ENCODE data around the gene PLXNA1. TPM values are rescaled to one million over a fixed set of nuclear protein-coding genes. Genes with fewer than 3 reads are reported as not detected.
A peak's percentile ranks its signal among the peaks of the same experiment; 100 is the strongest.

PLXNA1 gene
- total and polyA plus RNA-seq, 2 of the 8 experiments (the other 6 are each of a cell fraction or from before 2014, with no cell fraction given), result 47.5 to 54.9 TPM

GRCh38 chr3:126998728-126999127, 15.8 kb downstream of the PLXNA1 start:
- peaks cover 15 to 46% of the 10 kb centered on the region in 2 experiments for H4K20me1 ChIP-seq (replicated peaks in 1 of 2; ENCODE audit: control insufficient read depth in 1 of 2, insufficient read depth in 2 of 2, low read length in 2 of 2)
- DNase-seq (ENCODE audit: low read depth in 1 of 2, low spot score in 2 of 2) (no peak), FAIRE-seq (no peak)
- H3K9ac ChIP-seq (replicated peaks in 1 of 4; ENCODE audit: extremely low read depth in 1 of 4, low read depth in 3 of 4, low read length in 3 of 4), result no peak overlapping the region
- no peak overlapping the region for H2AFZ ChIP-seq (ENCODE audit: low read length)
- peaks cover 0 to 20% (median 14%) of the 10 kb centered on the region in 4 experiments; a peak in 6 of 7 replicates for H3K4me1 ChIP-seq (replicated peaks in 1 of 4; ENCODE audit: control insufficient read depth in 3 of 4, insufficient read depth in 4 of 4, low read length in 3 of 4)
- no peak overlapping the region for H3K4me3 ChIP-seq (ENCODE audit: extremely low read depth in 1 of 4, insufficient read depth in 2 of 4, low read depth in 3 of 4, low read length in 4 of 4)
- H4K91ac ChIP-seq (replicated peaks; ENCODE audit: insufficient read length, low read length), result no peak overlapping the region
- no peaks in the 10 kb centered on the region for H3K23me2 ChIP-seq (ENCODE audit: low read depth, low read length)
- no peak overlapping the region for H4K5ac ChIP-seq (ENCODE audit: insufficient read length, low read depth, low read length)
- no peak overlapping the region for H2AK5ac ChIP-seq (ENCODE audit: low read depth, low read length)
- H3K27me3 ChIP-seq (replicated peaks in 1 of 4; ENCODE audit: control insufficient read depth in 3 of 4, extremely low read depth in 1 of 4, insufficient read depth in 3 of 4, low read length in 3 of 4), result no peaks in the 10 kb centered on the region
- ChIA-PET POLR2A (ENCODE audit: partially characterized antibody) (interaction anchor here (1.0 kb wide), 1 partner anchor 262 kb away, joined by 3 read pairs; no protein-coding TSS in a partner anchor), CTCF (ENCODE audit: partially characterized antibody) (interaction anchor here (0.8 to 1.7 kb wide), 5 partner anchors 13 to 344 kb away, joined by 3 to 6 read pairs (median 3); no protein-coding TSS in a partner anchor)
- H2BK12ac ChIP-seq (ENCODE audit: low read depth, low read length), result no peak overlapping the region
- no peaks in the 10 kb centered on the region for H3K36me3 ChIP-seq (ENCODE audit: control insufficient read depth in 2 of 4, insufficient read depth in 4 of 4, low read length in 3 of 4)
- H2BK20ac ChIP-seq (ENCODE audit: low read length), result no peak overlapping the region
- H3K9me3 ChIP-seq (ENCODE audit: insufficient read depth in 2 of 2, low read depth in 1 of 2, low read length in 1 of 2), result no peaks in the 10 kb centered on the region
- no peak overlapping the region for H2BK120ac ChIP-seq (replicated peaks; ENCODE audit: low read depth, low read length)
- no peak overlapping the region for H3K56ac ChIP-seq (replicated peaks; ENCODE audit: insufficient read length, low read depth, low read length)
- 0 out of 2 replicates have a peak overlapping the region, but pooled peaks have one; percentile 10 for H2BK5ac ChIP-seq (ENCODE audit: low read depth, low read length)
- H3K79me1 ChIP-seq (ENCODE audit: low read depth, low read length), result peaks cover 25% of the 10 kb centered on the region
- peaks cover 0 to 49% of the 10 kb centered on the region in 2 experiments; a peak in 2 of 4 replicates for H3K79me2 ChIP-seq (ENCODE audit: control insufficient read depth in 1 of 2, insufficient read depth in 2 of 2, low read length in 2 of 2)
- no peak overlapping the region for H3K4me2 ChIP-seq (ENCODE audit: insufficient read depth in 1 of 2, low read depth in 2 of 2, low read length in 2 of 2)
- no peak overlapping the region for H4K8ac ChIP-seq (ENCODE audit: extremely low read depth, insufficient read depth, low read length)
- WGBS, 2 experiments (ENCODE audit: extremely low coverage in 1 of 2, insufficient coverage in 1 of 2, insufficient read length in 1 of 2, insufficient replicate concordance in 2 of 2, low coverage in 1 of 2, low lambda C conversion rate in 2 of 2, missing lambda C conversion rate in 1 of 2), result 94% methylated on average over 3 of the region's 3 CpGs; no CpG with 5 or more reads in 1 of the 2 experiments
- H3K4ac ChIP-seq (replicated peaks; ENCODE audit: insufficient read length, low read depth, low read length), result no peak overlapping the region
- H3K23ac ChIP-seq (ENCODE audit: insufficient read length), result no peak overlapping the region
- H2BK15ac ChIP-seq (ENCODE audit: low read length), result no peak overlapping the region
- H3K14ac ChIP-seq (ENCODE audit: insufficient read length), result no peak overlapping the region
- no peak overlapping the region for H3K18ac ChIP-seq (ENCODE audit: extremely low read depth, low read length)
- no peak overlapping the region for H3K27ac ChIP-seq (ENCODE audit: low read depth, low read length)
- TF ChIP-seq ATF2 (IDR thresholded peaks at IDR 0.05; ENCODE audit: low read length) (no peak), CHD1 (IDR thresholded peaks at IDR 0.05; ENCODE audit: low read depth, low read length) (no peak), KDM4A (IDR thresholded peaks at IDR 0.05; ENCODE audit: low read depth, low read length, severe bottlenecking) (no peak), SUZ12 (IDR thresholded peaks at IDR 0.05; ENCODE audit: low read length) (no peak), BRCA1 (IDR thresholded peaks at IDR 0.05; ENCODE audit: low read depth, low read length) (no peak), TBP (IDR thresholded peaks at IDR 0.05; ENCODE audit: low read depth, low read length) (no peak), EP300 (IDR thresholded peaks at IDR 0.05; ENCODE audit: borderline replicate concordance in 1 of 2, low read depth in 2 of 2, low read length in 2 of 2) (no peak), PHF8 (conservative IDR thresholded peaks at IDR 0.05; ENCODE audit: low read depth, low read length) (no peak), MAFK (IDR thresholded peaks at IDR 0.05; ENCODE audit: low read depth, low read length) (no peak), RXRA (IDR thresholded peaks at IDR 0.05; ENCODE audit: insufficient read depth, low read depth, low read length) (no peak), NRF1 (IDR thresholded peaks at IDR 0.05; ENCODE audit: low read depth, low read length) (no peak)
- TF ChIP-seq, protein P1, sequence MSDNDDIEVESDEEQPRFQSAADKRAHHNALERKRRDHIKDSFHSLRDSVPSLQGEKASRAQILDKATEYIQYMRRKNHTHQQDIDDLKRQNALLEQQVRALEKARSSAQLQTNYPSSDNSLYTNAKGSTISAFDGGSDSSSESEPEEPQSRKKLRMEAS (IDR thresholded peaks at IDR 0.05), result no peak

Measured in H1 (cell line).